Spleen (tissue), 11 donors: ENCODE measurements around the gene HJV. TPM values are rescaled to one million over a fixed set of nuclear protein-coding genes. Genes with fewer than 3 reads are reported as not detected.
A peak's percentile ranks its signal among the peaks of the same experiment; 100 is the strongest.

Experiments
- DNase-seq: peaks from one replicate; pipeline ENCODE4 v3.0.0-alpha.2; 2020
- H3K27ac ChIP-seq, 8 donors: fragments of 200-600 bp; sonication (generic) in 7 of 8; 1 replicate in 4 of 8; 2 replicates in 4 of 8; pipeline versions ENCODE4 v1.5.0 to v1.8.0; 2016 to 2021; ENCODE audit warnings: inconsistent platforms in 4 of 8, mild to moderate bottlenecking in 4 of 8, moderate library complexity in 1 of 8
- H3K27me3 ChIP-seq, 7 donors: fragments of 200-600 bp; sonication (generic) in 6 of 7; replicated peaks in 1 of 7; 1 replicate in 4 of 7; 2 replicates in 3 of 7; pipeline versions ENCODE4 v1.5.0 to v1.8.0; 2016 to 2021; ENCODE audit warnings: inconsistent platforms in 3 of 7, mild to moderate bottlenecking in 1 of 7
- H3K36me3 ChIP-seq, 6 donors: fragments of 200-600 bp; sonication (generic) in 5 of 6; 1 replicate in 4 of 6; 2 replicates in 2 of 6; pipeline versions ENCODE4 v1.5.0 to v1.8.0; 2016 to 2021; ENCODE audit warnings: inconsistent platforms in 2 of 6
- H3K4me1 ChIP-seq, 6 donors: fragments of 200-600 bp; sonication (generic) in 5 of 6; 1 replicate in 3 of 6; 2 replicates in 3 of 6; pipeline versions ENCODE4 v1.5.0 to v1.8.0; 2016 to 2021; ENCODE audit warnings: inconsistent platforms in 3 of 6
- H3K4me3 ChIP-seq, 8 donors: fragments of 200-600 bp; sonication (generic) in 7 of 8; 1 replicate in 4 of 8; 2 replicates in 4 of 8; pipeline versions ENCODE4 v1.5.0 to v1.8.0; 2016 to 2021; ENCODE audit warnings: inconsistent platforms in 4 of 8, mild to moderate bottlenecking in 4 of 8, moderate library complexity in 2 of 8
- H3K9me3 ChIP-seq, 8 donors: fragments of 200-600 bp; sonication (generic) in 7 of 8; 1 replicate in 4 of 8; 2 replicates in 4 of 8; pipeline versions ENCODE4 v1.5.0 to v1.8.0; 2016 to 2021; ENCODE audit warnings: inconsistent platforms in 4 of 8
- POLR2A ChIP-seq, 3 donors: fragments of 450-650 bp; IDR thresholded peaks; one replicate each; pipeline ENCODE4 v1.5.1; 2017; ENCODE audit warnings: antibody characterized with exemption in 3 of 3, mild to moderate bottlenecking in 1 of 3
- POLR2AphosphoS5 ChIP-seq, 3 donors: sonication (generic); formaldehyde crosslinking; IDR thresholded peaks; one replicate each; pipeline ENCODE4 v1.5.1; 2017; ENCODE audit warnings: antibody characterized with exemption in 3 of 3
- whole genome bisulfite sequencing, 5 donors: extraction: QIAGEN DNeasy Blood & Tissue Kit in 3 of 5; methylation state at CpG; one replicate each; pipeline versions ENCODE4 v1.1.5 to v1.1.7; 2013 to 2018; 5-methylcytosine and 5-hydroxymethylcytosine counted together
- intact Hi-C: fragments of 100-400 bp; cut with DNase I; formaldehyde crosslinking; loops from one replicate; pipeline ENCODE4 v1.15.0; 2023; ENCODE audit warnings: low total_unique reads
- polyA plus RNA-seq, 3 donors: library from polyadenylated mRNA; stranded (reverse); fragments of 200-250 nt; gene quantifications; one replicate each; pipeline ENCODE4 v1.2.1, GENCODE V29; 2013
- total RNA-seq, 7 donors: library from RNA; depleted of rRNA in 3 of 7; stranded (reverse); fragments of >200 nt in 3 of 7; fragmentation: NEBNext Ultra II Directional in 4 of 7; extraction: Animal tissue kit (Norgen Biotek cat#: 25700) in 4 of 7; gene quantifications; one replicate each; pipeline versions ENCODE4 v1.1.0 to v1.2.1, GENCODE V29; 2016 to 2021
- TF ChIP-seq, protein P1 (sequence below), 11 experiments: fragments of 200-600 bp in 7 of 11; fragments of 450-650 bp in 4 of 11; sonication (generic) in 4 of 11; IDR thresholded peaks in 8 of 11; conservative IDR thresholded peaks in 3 of 11; 1 replicate in 7 of 11; 2 replicates in 4 of 11; pipeline versions ENCODE4 v1.4.0 to v1.8.0; 2016 to 2021; ENCODE audit warnings: antibody characterized with exemption in 11 of 11, inconsistent platforms in 4 of 11, mild to moderate bottlenecking in 1 of 11
- donor health status: healthy with polysubstance abuse.
- donor health status: DM: no; HTN: no; CAD: no; lungs with moderate emphysema.
- donor health status: DM: no; HTN: no; CAD: no.
- donor health status: Bipolar disorder and iron deficiency.
- donor health status: healthy.
- donor health status: DM: no; HTN: no; CAD: no.
- donor health status: DM: yes; HTN: yes; CAD: no.

HJV gene
- total and polyA plus RNA-seq, 10 donors = not detected

DNA sequence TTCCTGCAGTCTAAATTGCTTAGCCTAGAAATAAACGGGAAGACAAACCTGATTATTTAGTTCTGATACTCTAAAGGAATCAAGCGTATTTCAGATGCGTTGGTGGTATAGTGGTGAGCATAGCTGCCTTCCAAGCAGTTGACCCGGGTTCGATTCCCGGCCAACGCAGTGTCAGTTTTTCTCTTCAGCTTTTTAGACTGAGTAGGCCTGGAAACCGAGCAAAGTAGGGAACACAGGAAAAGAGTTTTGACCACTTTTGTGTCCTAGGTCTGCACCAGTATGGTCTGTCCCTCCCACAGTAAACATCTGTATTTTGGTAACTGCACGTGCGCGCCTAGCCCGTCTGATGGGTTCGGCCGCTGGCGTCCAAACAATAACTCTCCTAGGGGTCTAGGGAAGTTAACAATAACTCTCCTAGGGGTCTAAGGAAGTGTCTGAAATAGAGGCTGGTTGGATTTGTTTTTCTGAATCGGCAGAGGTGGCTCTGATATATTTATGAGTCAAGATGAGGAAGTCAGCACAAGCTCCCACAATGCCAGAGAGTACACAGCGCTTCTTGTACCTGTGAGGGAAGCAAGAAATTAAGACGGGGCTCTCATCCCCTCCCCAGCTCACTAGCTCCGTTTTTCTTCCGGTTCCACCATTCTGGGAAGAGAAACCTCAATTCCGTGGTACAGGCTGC lies 15.6 kb upstream of the HJV start:
- peak in 1 of 3 donors; percentile 67 for TF ChIP-seq POLR2AphosphoS5 (IDR thresholded peaks at IDR 0.05)
- peak in 1 of 3 donors; percentile 49 for TF ChIP-seq POLR2A (IDR thresholded peaks at IDR 0.05)
- TF ChIP-seq, protein P1, sequence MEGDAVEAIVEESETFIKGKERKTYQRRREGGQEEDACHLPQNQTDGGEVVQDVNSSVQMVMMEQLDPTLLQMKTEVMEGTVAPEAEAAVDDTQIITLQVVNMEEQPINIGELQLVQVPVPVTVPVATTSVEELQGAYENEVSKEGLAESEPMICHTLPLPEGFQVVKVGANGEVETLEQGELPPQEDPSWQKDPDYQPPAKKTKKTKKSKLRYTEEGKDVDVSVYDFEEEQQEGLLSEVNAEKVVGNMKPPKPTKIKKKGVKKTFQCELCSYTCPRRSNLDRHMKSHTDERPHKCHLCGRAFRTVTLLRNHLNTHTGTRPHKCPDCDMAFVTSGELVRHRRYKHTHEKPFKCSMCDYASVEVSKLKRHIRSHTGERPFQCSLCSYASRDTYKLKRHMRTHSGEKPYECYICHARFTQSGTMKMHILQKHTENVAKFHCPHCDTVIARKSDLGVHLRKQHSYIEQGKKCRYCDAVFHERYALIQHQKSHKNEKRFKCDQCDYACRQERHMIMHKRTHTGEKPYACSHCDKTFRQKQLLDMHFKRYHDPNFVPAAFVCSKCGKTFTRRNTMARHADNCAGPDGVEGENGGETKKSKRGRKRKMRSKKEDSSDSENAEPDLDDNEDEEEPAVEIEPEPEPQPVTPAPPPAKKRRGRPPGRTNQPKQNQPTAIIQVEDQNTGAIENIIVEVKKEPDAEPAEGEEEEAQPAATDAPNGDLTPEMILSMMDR (IDR thresholded peaks at IDR 0.05 in 8 of 11, conservative IDR thresholded peaks at IDR 0.05 in 3 of 11) = peak in 1 of 11 experiments; percentile 11
- intact Hi-C loops = no loop called here

DNA sequence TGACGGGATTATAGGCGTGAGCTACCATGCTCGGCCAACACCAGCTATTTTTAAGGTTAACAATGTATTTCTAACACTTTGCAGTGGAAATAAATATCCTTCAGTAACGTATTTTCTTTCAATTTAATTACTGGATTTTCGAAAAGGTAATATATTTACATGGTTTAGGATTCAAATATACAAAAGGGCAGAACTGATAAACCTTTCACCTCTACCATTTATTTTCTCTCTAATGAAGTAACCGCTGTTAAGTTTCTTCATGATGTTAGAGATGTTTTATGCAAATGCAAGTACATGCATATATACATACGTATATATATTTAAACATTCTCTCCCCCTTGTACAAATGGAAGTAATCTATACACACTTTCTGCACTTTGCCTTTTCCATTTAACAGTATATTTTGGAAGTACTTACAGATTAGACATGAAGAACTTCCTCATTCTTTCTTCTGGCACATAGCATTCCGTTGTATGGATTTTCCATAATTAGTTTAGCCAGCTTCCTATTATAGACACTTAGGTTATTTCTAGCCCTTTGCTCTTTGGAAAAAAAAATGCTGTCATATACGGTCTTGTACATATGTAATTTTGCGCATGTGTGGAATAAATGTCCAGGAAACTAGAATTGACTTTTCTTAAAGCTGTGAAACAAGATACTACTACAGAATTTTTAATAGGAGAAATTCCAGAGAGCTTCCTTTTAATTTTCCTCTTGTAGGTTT lies 14.9 kb upstream of the HJV start:
- intact Hi-C loops = no loop called here
- Histone ChIP-seq H3K27ac (peak overlapping the region; percentile 12 to 97 (median 90)), H3K9me3 (no peaks in the 10 kb centered on the region), H3K4me3 (peak overlapping the region; percentile 30 to 77 (median 64)), H3K27me3 (no peaks in the 10 kb centered on the region), H3K36me3 (no peaks in the 10 kb centered on the region), H3K4me1 (peaks cover 3 to 67% (median 44%) of the 10 kb centered on the region in 6 donors)
- 3 to 7% (median 5%) methylated on average over 10 of the region's 10 CpGs for WGBS, 5 donors
- no peak for DNase-seq
- TF ChIP-seq POLR2A (IDR thresholded peaks at IDR 0.05) (no peak), POLR2AphosphoS5 (IDR thresholded peaks at IDR 0.05) (no peak)
- TF ChIP-seq, protein P1 (IDR thresholded peaks at IDR 0.05 in 8 of 11, conservative IDR thresholded peaks at IDR 0.05 in 3 of 11) = no peak

More for the DNA sequence above, 15.6 kb upstream of the HJV start:
- Histone ChIP-seq H3K9me3 (no peaks in the 10 kb centered on the region), H3K4me3 (peak overlapping the region; percentile 38 to 77 (median 64)), H3K27me3 (no peaks in the 10 kb centered on the region), H3K36me3 (no peaks in the 10 kb centered on the region), H3K4me1 (peaks cover 3 to 66% (median 44%) of the 10 kb centered on the region in 6 donors), H3K27ac (peak overlapping the region; percentile 79 to 97 (median 91))
- peak; percentile 80 for DNase-seq
- 0 to 1% (median 0%) methylated on average over 21 of the region's 21 CpGs for WGBS, 5 donors

DNA sequence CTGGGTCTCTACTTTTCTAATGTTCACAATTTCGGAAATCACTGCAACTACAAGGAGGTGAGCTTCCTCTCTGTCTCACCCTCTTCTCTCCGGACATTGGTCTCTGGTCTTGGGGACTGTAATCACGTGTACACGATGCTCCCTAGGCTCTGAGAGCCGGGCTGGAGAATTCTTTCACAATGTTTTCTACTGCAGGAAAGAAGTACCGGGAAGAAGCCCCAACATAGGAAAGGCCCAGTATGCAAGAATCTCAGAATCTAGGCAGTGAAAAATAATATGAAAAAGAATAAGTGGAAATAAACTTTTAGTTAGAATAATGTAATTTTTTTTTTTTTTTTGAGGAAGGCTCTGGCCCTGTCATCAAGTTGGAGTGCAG lies 13.5 kb upstream of the HJV start:
- peak overlapping the region in 7 of 8 donors; percentile 12 to 97 (median 91) for H3K27ac ChIP-seq
- intact Hi-C loops = no loop called here
- H3K36me3 ChIP-seq = no peaks in the 10 kb centered on the region
- no peaks in the 10 kb centered on the region for H3K9me3 ChIP-seq
- no peak for TF ChIP-seq POLR2AphosphoS5 (IDR thresholded peaks at IDR 0.05)
- no peak for DNase-seq
- H3K4me3 ChIP-seq = peak overlapping the region in 7 of 8 donors; percentile 14 to 77 (median 61)
- peaks cover 3 to 65% (median 44%) of the 10 kb centered on the region in 6 donors for H3K4me1 ChIP-seq
- 27 to 40% (median 38%) methylated on average over 6 of the region's 6 CpGs for WGBS, 5 donors
- no peaks in the 10 kb centered on the region for H3K27me3 ChIP-seq

DNA sequence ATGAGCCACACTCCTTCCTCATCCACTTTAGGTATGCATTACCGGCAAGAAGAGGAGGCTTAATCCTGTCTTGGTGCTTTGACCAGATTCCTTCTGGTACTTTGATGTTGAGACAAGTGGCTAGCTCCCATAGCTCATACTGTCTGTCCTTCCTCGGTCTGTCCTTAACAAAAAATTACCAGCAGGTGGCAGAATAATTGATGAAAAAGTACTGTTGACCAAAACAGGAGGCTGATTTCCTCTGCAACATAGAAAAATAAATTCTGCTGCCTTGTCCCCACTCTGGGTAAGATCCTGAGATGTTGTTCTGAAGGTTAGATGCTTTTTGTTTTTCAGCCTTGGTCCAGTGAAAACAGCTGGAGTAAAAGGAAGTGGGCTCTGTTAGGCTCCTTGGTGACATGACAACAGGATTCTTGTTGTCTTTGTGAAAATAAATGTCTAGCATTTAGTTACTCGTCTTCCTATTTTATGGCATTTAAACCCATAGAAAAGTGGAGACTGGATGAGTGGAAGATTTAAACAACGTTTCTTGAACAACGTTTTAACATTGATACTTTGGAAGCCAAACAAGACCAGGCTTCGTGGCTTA lies 11.2 kb upstream of the HJV start:
- Histone ChIP-seq H3K4me3 (no peak overlapping the region), H3K27me3 (no peaks in the 10 kb centered on the region), H3K9me3 (no peaks in the 10 kb centered on the region), H3K4me1 (peaks cover 3 to 42% (median 29%) of the 10 kb centered on the region in 6 donors), H3K27ac (no peak overlapping the region), H3K36me3 (no peaks in the 10 kb centered on the region)
- intact Hi-C loops = no loop called here
- DNase-seq = no peak
- TF ChIP-seq POLR2AphosphoS5 (IDR thresholded peaks at IDR 0.05) (no peak), POLR2A (IDR thresholded peaks at IDR 0.05) (no peak)
- TF ChIP-seq, protein P1 (IDR thresholded peaks at IDR 0.05 in 8 of 11, conservative IDR thresholded peaks at IDR 0.05 in 3 of 11) = peak; percentile 26 to 63 (median 45)
- WGBS, 5 donors = 52 to 56% (median 55%) methylated on average over 6 of the region's 6 CpGs
